Measurements from ENCODE around the gene NUDCD3.

The NUDCD3 gene

DNA sequence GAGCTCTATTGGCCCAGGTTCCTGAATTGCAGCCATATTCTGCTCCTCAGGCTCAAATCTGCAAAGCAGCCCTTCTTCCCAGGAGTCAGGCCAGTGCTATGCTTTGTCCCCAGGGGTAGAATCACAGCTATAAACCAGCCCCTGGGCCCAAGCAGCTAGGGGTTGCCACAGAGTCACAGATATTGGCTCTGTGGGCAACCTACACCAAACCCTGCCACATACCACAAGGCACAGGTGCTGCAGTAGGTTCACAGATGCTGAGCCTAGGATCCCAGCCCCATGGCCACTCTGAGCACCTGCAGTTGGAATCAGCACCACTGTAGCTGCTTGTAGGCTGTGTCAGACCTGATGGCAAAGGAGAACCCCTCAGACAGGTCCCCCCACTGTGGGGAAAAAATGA, 122.0 kb downstream of the NUDCD3 start:
- Histone ChIP-seq H3K4me3 (no peak overlapping the region), H3K27ac (no peak overlapping the region)
- TF ChIP-seq, protein P1, sequence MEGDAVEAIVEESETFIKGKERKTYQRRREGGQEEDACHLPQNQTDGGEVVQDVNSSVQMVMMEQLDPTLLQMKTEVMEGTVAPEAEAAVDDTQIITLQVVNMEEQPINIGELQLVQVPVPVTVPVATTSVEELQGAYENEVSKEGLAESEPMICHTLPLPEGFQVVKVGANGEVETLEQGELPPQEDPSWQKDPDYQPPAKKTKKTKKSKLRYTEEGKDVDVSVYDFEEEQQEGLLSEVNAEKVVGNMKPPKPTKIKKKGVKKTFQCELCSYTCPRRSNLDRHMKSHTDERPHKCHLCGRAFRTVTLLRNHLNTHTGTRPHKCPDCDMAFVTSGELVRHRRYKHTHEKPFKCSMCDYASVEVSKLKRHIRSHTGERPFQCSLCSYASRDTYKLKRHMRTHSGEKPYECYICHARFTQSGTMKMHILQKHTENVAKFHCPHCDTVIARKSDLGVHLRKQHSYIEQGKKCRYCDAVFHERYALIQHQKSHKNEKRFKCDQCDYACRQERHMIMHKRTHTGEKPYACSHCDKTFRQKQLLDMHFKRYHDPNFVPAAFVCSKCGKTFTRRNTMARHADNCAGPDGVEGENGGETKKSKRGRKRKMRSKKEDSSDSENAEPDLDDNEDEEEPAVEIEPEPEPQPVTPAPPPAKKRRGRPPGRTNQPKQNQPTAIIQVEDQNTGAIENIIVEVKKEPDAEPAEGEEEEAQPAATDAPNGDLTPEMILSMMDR (IDR thresholded peaks at IDR 0.05), result no peak
- peak; percentile 21 for DNase-seq (ENCODE audit: low spot score)

DNA sequence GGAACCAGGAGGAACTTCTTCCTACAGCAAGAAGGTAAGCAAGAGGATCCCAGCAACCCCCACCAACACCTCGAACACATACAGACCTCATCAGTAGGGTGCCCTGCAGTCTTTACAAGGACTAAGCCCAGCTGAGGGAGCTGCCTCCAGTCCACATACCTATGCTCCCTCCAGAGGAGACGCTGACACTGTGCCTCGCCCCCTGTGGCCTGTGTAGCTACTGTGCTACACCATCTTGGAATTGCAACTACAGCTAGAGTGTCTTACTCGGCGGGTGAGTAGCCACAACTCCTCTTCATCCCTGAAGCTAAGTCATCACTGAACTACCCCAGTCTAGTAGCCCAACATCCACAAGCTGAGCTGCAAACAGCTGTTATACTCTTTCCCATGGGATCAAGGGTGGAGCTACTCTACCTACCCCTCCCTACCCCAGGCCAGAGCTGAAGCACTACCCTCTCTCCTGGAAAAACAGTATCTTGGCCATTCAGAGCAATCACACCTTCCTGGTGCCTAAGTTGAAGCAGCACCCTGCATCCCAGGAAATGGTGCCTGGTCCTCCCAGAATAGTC, 122.9 kb downstream of the NUDCD3 start:
- DNase-seq (ENCODE audit: low spot score), result peak; percentile 14
- no peak overlapping the region for H3K4me3 ChIP-seq
- no peak overlapping the region for H3K27ac ChIP-seq
- TF ChIP-seq, protein P1 (IDR thresholded peaks at IDR 0.05), result no peak

- H3K4me3 ChIP-seq, result no peak overlapping the region
- TF ChIP-seq, protein P1 (IDR thresholded peaks at IDR 0.05), result no peak
- DNase-seq (ENCODE audit: low spot score), result no peak
- no peak overlapping the region for H3K27ac ChIP-seq
These were observed 123.5 kb downstream of the NUDCD3 start for GRCh38 chr7:44366986-44367385.

- DNase-seq (ENCODE audit: low spot score), result no peak
- TF ChIP-seq, protein P1 (IDR thresholded peaks at IDR 0.05), result no peak
- no peak overlapping the region for H3K4me3 ChIP-seq
- H3K27ac ChIP-seq, result no peak overlapping the region
These were observed 136.8 kb downstream of the NUDCD3 start for GRCh38 chr7:44353668-44354067.

- TF ChIP-seq, protein P1 (IDR thresholded peaks at IDR 0.05), result no peak
- DNase-seq (ENCODE audit: low spot score), result no peak
- Histone ChIP-seq H3K4me3 (no peak overlapping the region), H3K27ac (no peak overlapping the region)
These were observed 141.3 kb downstream of the NUDCD3 start for GRCh38 chr7:44348851-44349781.

DNA sequence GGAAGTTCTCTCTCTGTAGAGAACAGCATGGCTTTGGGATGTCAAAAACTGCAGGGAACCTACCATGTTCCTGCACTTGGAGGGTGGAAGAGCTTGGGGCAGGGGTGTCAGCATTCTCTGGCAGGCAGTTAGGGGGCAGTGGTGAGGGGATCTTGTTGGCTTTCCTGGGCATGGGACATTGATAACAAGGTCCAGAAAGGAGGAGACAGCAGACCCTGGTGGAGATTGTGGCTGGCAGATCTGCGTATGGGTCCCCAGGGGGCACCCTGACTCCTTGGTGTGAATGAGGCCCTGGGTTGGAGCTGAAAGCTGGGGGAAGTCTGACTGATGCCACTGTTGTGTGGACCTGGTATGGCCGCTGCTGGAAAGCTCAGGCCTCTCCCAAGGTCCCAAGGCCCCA, 142.2 kb downstream of the NUDCD3 start:
- DNase-seq (ENCODE audit: low spot score), result no peak
- TF ChIP-seq, protein P1 (IDR thresholded peaks at IDR 0.05), result no peak
- Histone ChIP-seq H3K4me3 (no peak overlapping the region), H3K27ac (no peak overlapping the region)
